ENCODE measurements around the gene FAM193A.
"Not testable (repeated sequence)": the region's sequence is repeated elsewhere in the genome, so short reads cannot be mapped to it uniquely, and the experiment has no call there.

Gene FAM193A

GRCh38 chr4:2768921-2769336, 232.5 kb downstream of the FAM193A start:
- no peak for DNase-seq (ENCODE audit: low read depth)
- TF ChIP-seq CTCF (IDR thresholded peaks at IDR 0.05; ENCODE audit: control insufficient read depth, extremely low read depth, insufficient read depth), result no peak

GRCh38 chr4:2771264-2771663, 234.8 kb downstream of the FAM193A start:
- no peak for DNase-seq (ENCODE audit: low read depth)

More at GRCh38 chr4:2768921-2769336, 232.5 kb downstream of the FAM193A start:
- H3K4me3 ChIP-seq (ENCODE audit: low read depth, low read length), result no peak overlapping the region

GRCh38 chr4:2780643-2781042, 244.2 kb downstream of the FAM193A start:
- not testable (repeated sequence) for H3K4me3 ChIP-seq (ENCODE audit: low read depth, low read length); DNase-seq (ENCODE audit: low read depth)

More at GRCh38 chr4:2771264-2771663, 234.8 kb downstream of the FAM193A start:
- TF ChIP-seq CTCF (IDR thresholded peaks at IDR 0.05; ENCODE audit: control insufficient read depth, extremely low read depth, insufficient read depth), result no peak
- no peak overlapping the region for H3K4me3 ChIP-seq (ENCODE audit: low read depth, low read length)

- no peak for DNase-seq (ENCODE audit: low read depth)
- TF ChIP-seq CTCF (IDR thresholded peaks at IDR 0.05; ENCODE audit: control insufficient read depth, extremely low read depth, insufficient read depth), result no peak
- H3K4me3 ChIP-seq (ENCODE audit: low read depth, low read length), result no peak overlapping the region
Observed at GRCh38 chr4:2781911-2782310, 245.5 kb downstream of the FAM193A start.

All from LNCaP clone FGC (cell line).